IMR-90 (cell line): Measurements from ENCODE around the gene KPNA1.
"Not testable (repeated sequence)": the region's sequence is repeated elsewhere in the genome, so short reads cannot be mapped to it uniquely, and the experiment has no call there.

ENCODE experiments used
- CEBPB ChIP-seq: IDR thresholded peaks from 2 replicates; pipeline ENCODE4 v1.6.1; 2012; ENCODE audit warnings: low read depth, low read length, improper control_type of control experiment
- POLR2A ChIP-seq: IDR thresholded peaks from 2 replicates; pipeline ENCODE4 v1.6.1; 2012; ENCODE audit warnings: mild to moderate bottlenecking, low read depth, low read length
- RAD21 ChIP-seq: IDR thresholded peaks from 2 replicates; pipeline ENCODE4 v1.6.1; 2012; ENCODE audit warnings: low read length, improper control_type of control experiment
- RCOR1 ChIP-seq: IDR thresholded peaks from 2 replicates; pipeline ENCODE4 v1.6.1; 2012; ENCODE audit warnings: mild to moderate bottlenecking, low read length, improper control_type of control experiment; ENCODE audit not compliant: insufficient replicate concordance
- RFX5 ChIP-seq: IDR thresholded peaks from 2 replicates; pipeline ENCODE4 v1.8.0; 2012; ENCODE audit warnings: low read depth, mild to moderate bottlenecking, low read length, moderate library complexity
- SMC3 ChIP-seq: fragments of 150-350 bp; IDR thresholded peaks from 2 replicates; pipeline ENCODE4 v1.6.1; 2016; ENCODE audit warnings: low read depth, mild to moderate bottlenecking, antibody characterized with exemption, low read length, moderate library complexity
- TF ChIP-seq, protein P1 (sequence below): conservative IDR thresholded peaks from 2 replicates; pipeline ENCODE4 v1.5.1; 2012; ENCODE audit warnings: mild to moderate bottlenecking, low read depth, low read length, improper control_type of control experiment
- TF ChIP-seq, protein P2 (sequence below): fragments of 150-350 bp; IDR thresholded peaks from 2 replicates; pipeline ENCODE4 v1.6.1; 2017; ENCODE audit warnings: mild to moderate bottlenecking, antibody characterized with exemption, low read length, low read depth
- TF ChIP-seq, protein P3 (sequence below): fragments of 150-350 bp; IDR thresholded peaks from 2 replicates; pipeline ENCODE4 v1.6.1; 2016; ENCODE audit warnings: low read depth, mild to moderate bottlenecking, low read length, moderate library complexity, borderline replicate concordance

DNA sequence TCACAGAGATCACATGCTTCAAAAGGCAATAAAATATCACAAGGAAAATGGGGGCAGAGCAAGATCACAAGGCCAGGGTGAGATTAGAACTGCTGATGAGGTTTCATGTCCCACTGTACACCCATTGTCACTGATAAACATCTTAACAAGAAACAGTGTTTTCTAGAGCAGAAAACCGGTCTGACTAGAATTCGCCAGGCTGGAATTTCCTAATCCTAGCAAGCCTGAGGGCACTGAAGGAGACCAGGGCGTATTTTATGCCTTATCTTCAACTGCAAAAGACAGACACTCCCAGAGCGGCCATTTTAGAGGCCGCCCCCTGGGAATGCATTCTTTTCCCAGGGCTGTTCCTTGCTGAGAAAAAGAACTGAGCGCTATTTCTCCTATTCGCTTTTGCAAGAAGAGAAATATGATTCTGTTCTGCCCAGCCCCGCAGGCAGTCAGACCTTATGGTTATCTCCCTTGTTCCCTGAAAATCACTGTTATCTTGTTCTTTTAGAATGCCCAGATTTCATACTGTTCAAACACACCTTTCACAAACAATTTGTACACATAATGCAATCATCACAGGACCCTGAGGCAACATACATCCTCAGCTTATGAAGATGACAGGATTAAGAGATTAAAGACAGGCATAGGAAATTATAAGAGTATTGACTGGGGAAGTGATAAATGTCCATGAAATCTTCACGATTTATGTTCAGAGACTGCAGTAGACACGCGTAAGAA, 70.8 kb downstream of the KPNA1 start:
- TF ChIP-seq, protein P1, sequence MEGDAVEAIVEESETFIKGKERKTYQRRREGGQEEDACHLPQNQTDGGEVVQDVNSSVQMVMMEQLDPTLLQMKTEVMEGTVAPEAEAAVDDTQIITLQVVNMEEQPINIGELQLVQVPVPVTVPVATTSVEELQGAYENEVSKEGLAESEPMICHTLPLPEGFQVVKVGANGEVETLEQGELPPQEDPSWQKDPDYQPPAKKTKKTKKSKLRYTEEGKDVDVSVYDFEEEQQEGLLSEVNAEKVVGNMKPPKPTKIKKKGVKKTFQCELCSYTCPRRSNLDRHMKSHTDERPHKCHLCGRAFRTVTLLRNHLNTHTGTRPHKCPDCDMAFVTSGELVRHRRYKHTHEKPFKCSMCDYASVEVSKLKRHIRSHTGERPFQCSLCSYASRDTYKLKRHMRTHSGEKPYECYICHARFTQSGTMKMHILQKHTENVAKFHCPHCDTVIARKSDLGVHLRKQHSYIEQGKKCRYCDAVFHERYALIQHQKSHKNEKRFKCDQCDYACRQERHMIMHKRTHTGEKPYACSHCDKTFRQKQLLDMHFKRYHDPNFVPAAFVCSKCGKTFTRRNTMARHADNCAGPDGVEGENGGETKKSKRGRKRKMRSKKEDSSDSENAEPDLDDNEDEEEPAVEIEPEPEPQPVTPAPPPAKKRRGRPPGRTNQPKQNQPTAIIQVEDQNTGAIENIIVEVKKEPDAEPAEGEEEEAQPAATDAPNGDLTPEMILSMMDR: not testable (repeated sequence)
- TF ChIP-seq RAD21, CEBPB, POLR2A, RCOR1, RFX5, SMC3: not testable (repeated sequence)
- TF ChIP-seq, protein P2, sequence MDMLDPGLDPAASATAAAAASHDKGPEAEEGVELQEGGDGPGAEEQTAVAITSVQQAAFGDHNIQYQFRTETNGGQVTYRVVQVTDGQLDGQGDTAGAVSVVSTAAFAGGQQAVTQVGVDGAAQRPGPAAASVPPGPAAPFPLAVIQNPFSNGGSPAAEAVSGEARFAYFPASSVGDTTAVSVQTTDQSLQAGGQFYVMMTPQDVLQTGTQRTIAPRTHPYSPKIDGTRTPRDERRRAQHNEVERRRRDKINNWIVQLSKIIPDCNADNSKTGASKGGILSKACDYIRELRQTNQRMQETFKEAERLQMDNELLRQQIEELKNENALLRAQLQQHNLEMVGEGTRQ: not testable (repeated sequence)
- TF ChIP-seq, protein P3, sequence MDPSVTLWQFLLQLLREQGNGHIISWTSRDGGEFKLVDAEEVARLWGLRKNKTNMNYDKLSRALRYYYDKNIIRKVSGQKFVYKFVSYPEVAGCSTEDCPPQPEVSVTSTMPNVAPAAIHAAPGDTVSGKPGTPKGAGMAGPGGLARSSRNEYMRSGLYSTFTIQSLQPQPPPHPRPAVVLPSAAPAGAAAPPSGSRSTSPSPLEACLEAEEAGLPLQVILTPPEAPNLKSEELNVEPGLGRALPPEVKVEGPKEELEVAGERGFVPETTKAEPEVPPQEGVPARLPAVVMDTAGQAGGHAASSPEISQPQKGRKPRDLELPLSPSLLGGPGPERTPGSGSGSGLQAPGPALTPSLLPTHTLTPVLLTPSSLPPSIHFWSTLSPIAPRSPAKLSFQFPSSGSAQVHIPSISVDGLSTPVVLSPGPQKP: not testable (repeated sequence)
